ENCODE results near the gene NUBP1.
"Not testable (repeated sequence)": the region's sequence is repeated elsewhere in the genome, so short reads cannot be mapped to it uniquely, and the experiment has no call there.

The NUBP1 gene

DNA sequence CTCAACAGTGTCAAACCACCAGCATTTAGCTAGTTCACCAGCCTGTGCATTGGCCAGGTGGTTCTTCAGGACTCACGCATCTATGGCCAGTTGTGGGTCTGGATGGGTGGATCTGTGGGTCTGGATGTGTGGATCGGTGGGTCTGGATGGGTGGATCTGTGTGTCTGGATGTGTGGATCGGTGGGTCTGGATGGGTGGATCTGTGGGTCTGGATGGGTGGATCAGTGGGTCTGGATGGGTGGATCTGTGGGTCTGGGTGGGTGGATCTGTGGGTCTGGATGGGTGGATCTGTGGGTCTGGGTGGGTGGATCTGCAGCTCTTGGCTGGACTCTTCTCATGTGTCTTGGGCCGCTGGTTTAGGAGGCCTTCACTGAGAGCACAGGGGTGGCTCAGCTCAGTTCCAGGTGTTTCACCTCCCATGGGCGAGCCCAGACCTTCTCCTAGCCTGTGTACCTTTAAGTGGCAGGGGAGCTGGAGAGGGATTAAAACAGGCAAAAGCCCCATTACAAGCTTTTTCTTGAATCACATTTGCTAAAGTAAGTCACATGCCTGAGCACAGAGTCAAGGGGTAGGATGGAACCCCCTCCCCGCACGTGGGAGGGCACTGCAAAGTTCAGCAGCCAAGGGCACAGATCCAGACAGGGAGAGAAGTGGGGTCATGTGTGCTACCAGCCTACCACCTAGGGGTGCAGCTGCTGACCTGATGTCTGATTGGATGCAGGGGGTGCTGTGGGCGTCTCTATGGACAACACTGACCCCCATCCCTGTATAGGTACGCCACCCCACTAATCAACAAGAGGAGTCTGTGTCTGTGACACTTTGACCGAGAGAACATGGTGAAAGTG, 3.4 kb upstream of the NUBP1 start:
- DNase-seq (ENCODE audit: low read depth): no peak
- H3K4me3 ChIP-seq (replicated peaks; ENCODE audit: low read depth, low read length): no peak overlapping the region
- TF ChIP-seq, protein P1, sequence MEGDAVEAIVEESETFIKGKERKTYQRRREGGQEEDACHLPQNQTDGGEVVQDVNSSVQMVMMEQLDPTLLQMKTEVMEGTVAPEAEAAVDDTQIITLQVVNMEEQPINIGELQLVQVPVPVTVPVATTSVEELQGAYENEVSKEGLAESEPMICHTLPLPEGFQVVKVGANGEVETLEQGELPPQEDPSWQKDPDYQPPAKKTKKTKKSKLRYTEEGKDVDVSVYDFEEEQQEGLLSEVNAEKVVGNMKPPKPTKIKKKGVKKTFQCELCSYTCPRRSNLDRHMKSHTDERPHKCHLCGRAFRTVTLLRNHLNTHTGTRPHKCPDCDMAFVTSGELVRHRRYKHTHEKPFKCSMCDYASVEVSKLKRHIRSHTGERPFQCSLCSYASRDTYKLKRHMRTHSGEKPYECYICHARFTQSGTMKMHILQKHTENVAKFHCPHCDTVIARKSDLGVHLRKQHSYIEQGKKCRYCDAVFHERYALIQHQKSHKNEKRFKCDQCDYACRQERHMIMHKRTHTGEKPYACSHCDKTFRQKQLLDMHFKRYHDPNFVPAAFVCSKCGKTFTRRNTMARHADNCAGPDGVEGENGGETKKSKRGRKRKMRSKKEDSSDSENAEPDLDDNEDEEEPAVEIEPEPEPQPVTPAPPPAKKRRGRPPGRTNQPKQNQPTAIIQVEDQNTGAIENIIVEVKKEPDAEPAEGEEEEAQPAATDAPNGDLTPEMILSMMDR (IDR thresholded peaks at IDR 0.05; ENCODE audit: low read length, missing control alignments): no peak

DNA sequence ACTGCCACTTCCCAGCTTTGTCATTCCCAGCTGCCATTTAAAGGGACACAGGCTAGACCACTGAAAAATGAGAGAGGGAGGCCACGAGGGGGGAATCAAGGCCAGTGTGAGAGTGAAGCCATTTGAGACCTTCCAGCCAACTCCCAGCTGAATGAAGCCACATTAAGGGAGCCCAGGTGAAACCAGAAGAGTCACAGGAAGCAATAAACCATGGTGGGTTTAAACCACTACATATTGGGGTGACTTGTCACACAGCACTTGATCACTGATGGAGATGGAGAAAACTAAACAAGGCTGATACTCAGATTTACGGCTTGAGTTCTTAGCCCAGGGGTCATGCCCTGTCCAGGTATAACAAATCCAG, 2.8 kb upstream of the NUBP1 start:
- TF ChIP-seq, protein P1 (IDR thresholded peaks at IDR 0.05; ENCODE audit: low read length, missing control alignments): no peak
- no peak overlapping the region for H3K4me3 ChIP-seq (replicated peaks; ENCODE audit: low read depth, low read length)
- no peak for DNase-seq (ENCODE audit: low read depth)

DNA sequence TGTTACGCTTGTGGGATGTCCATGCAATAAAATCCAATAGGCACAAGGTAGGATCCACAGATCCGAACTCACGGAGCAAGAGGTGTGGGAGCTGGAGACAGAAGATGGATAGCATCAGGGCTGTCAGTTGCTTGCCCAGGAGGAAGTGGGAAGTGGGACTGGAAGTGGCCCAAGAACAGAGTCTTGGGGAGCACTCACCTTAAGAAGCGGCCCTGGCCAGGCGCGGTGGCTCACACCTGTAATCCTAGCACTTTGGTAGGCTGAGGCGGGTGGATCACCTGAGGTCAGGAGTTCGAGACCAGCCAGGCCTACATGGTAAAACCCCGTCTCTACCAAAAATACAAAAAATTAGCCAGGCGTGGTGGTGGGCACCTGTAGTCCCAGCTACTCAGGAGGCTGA, 2.4 kb upstream of the NUBP1 start:
- not testable (repeated sequence) for DNase-seq (ENCODE audit: low read depth); H3K4me3 ChIP-seq (replicated peaks; ENCODE audit: low read depth, low read length)

DNA sequence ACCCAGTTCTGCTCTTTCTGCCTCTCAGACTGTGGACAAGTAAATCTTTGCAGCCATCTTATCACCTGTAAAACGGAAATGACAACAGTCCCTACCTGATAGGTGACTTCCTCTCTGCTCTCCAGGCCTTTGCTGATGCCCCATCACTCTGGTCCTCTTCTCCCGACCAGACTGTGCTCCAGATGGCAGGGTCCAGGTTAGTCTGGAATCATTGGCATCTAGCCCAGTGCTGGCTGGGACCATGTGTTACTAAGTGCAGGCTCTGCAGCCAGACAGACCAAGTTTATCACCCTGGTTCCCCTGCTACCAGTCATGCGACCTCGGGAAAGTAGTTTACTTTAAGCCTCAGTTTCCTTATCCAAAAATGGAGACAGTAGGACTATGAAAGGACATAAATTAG, 1.8 kb upstream of the NUBP1 start:
- TF ChIP-seq, protein P1 (IDR thresholded peaks at IDR 0.05; ENCODE audit: low read length, missing control alignments): no peak
- DNase-seq (ENCODE audit: low read depth): peak; percentile 17
- H3K4me3 ChIP-seq (replicated peaks; ENCODE audit: low read depth, low read length): no peak overlapping the region

DNA sequence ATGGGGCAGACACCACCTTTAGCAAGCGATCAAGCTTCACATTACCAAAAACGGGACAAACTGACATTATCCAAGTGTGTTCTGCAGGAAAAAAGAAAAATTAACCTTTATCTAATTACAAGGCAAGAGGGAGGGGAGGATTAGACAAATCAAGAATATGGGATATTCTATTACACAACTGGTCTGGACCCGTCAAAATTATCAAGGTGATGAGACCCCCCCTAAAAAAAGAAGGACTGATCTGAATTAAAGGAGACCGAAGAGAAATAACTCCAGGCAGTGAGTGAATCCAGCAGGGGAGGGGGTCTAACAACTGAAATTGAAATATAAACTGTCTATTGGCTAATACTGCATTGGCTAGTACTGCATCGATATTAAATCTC, 424 bp upstream of the NUBP1 start:
- H3K4me3 ChIP-seq (replicated peaks; ENCODE audit: low read depth, low read length): peak overlapping the region; percentile 71
- TF ChIP-seq, protein P1 (IDR thresholded peaks at IDR 0.05; ENCODE audit: low read length, missing control alignments): no peak
- DNase-seq (ENCODE audit: low read depth): no peak

DNA sequence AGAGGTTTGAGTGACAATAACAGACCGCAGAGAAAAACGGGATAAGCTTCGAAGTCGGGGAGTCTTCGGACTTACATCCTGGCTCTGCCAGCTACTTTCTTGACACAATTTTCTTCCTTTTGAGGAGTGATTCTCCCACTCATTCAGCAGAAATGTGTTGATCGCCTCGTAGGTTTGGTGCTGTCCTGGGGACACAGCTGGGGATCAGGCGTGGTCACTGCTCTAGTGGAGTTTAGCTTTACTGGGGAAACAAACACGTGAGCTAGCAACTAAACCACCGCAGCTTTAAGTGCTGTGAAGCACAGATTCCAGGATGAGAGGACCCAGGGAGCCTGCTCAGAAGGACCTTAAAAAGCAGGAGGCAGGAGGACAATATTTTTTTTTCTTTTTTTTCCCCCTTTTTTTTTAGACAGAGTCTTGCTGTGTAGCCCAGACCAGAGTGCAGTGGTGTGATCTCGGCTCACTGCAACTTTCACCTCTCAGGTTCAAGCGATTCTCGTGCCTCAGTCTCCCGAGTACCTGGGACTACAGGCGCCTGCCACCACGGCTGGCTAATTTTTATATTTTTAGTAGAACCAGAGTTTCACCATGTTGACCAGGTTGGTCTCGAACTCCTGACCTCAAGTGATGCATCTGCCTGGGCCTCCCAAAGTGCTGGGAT, 858 bp downstream of the NUBP1 start:
- TF ChIP-seq, protein P1 (IDR thresholded peaks at IDR 0.05; ENCODE audit: low read length, missing control alignments): no peak
- H3K4me3 ChIP-seq (replicated peaks; ENCODE audit: low read depth, low read length): peak overlapping the region; percentile 53
- no peak for DNase-seq (ENCODE audit: low read depth)

DNA sequence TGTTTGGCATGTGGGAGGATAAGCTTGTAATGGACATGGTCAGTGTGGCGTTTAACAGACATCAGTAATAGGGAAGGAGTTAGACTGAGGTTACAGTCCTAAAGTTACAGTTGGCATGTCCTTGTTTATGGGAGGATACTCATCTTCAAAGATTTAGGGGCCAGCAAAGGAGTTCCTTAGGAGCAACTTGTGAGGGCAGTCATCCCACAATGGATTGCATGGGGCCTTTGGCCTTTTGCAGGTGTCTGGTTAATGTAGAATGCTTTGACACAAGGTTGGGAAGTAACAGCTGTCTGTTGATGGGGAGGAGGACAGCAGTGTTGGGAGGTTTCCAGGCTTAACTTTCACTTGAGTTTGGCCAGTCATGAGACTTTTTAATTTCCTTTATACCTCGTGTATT, 2.2 kb downstream of the NUBP1 start:
- TF ChIP-seq, protein P1 (IDR thresholded peaks at IDR 0.05; ENCODE audit: low read length, missing control alignments): no peak
- no peak overlapping the region for H3K4me3 ChIP-seq (replicated peaks; ENCODE audit: low read depth, low read length)
- peak; percentile 42 for DNase-seq (ENCODE audit: low read depth)

Data from fibroblast of pulmonary artery (primary cell).